HG03045 (cell line): ENCODE measurements around the gene CCDC185.

ENCODE experiments used
- ATAC-seq: cut with Tn5 transposase; IDR thresholded peaks from one replicate; pipeline ENCODE4 v1.9.1; 2021; ENCODE audit warnings: mild to moderate bottlenecking, moderate library complexity; ENCODE audit not compliant: unreplicated experiment

The CCDC185 gene

GRCh38 chr1:223429821-223430220 is 36.6 kb downstream of the CCDC185 start:
- ATAC-seq, result no peak

GRCh38 chr1:223430236-223430635 is 37.0 kb downstream of the CCDC185 start:
- no peak for ATAC-seq

- no peak for ATAC-seq
Measured at GRCh38 chr1:223437151-223437550, 43.9 kb downstream of the CCDC185 start.

GRCh38 chr1:223443397-223443796 is 50.2 kb downstream of the CCDC185 start:
- no peak for ATAC-seq

GRCh38 chr1:223444411-223444810 is 51.2 kb downstream of the CCDC185 start:
- ATAC-seq, result no peak
